Nephron progenitor cell (in vitro differentiated cells): ENCODE measurements around the gene SCN3A.

ENCODE experiments used
- DNase-seq: peaks from one replicate; pipeline ENCODE4 v3.0.0; 2021
- H3K27ac Mint-ChIP-seq: 2 replicates; pipeline ENCODE4 v1.8.0; 2021; ENCODE audit warnings: mild to moderate bottlenecking, moderate library complexity, mixed read lengths
- H3K27me3 Mint-ChIP-seq: 2 replicates; pipeline ENCODE4 v1.8.0; 2021; ENCODE audit warnings: mild to moderate bottlenecking, low read depth, mixed read lengths; ENCODE audit not compliant: poor library complexity
- H3K36me3 Mint-ChIP-seq: 2 replicates; pipeline ENCODE4 v1.8.0; 2021; ENCODE audit warnings: low read depth, mixed read lengths
- H3K4me1 Mint-ChIP-seq: 2 replicates; pipeline ENCODE4 v1.8.0; 2021; ENCODE audit warnings: mixed read lengths
- H3K4me3 Mint-ChIP-seq: 2 replicates; pipeline ENCODE4 v1.8.0; 2021; ENCODE audit warnings: mild to moderate bottlenecking, moderate library complexity, mixed read lengths
- H3K9me3 Mint-ChIP-seq: 2 replicates; pipeline ENCODE4 v1.8.0; 2021; ENCODE audit warnings: mild to moderate bottlenecking, moderate library complexity, mixed read lengths
- TF ChIP-seq, protein P1 (sequence below): fragments of 200-600 bp; sonication (generic); IDR thresholded peaks from 2 replicates; pipeline ENCODE4 v1.5.0; 2021; ENCODE audit warnings: antibody characterized with exemption

Gene SCN3A

DNA sequence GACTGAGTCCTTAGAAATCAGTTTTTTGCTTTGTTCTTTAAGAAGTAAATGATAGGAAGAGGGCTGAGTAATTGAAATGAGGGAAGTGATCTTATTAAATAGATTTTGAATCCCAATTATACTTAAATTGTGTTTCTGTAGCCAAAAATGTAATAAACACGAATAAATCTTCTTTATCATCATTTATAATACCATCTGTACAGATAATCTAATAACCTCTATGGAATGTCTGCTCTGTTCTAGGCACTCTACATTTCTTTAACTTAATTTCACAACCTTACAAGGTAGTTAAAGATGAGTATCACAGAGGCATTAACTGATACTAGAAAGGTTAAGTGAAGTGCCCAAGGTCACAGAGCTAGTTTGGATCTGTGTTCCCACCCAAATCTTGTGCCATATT lies 21.1 kb upstream of the SCN3A start:
- H3K9me3 Mint-ChIP-seq: no peaks in the 10 kb centered on the region
- TF ChIP-seq, protein P1, sequence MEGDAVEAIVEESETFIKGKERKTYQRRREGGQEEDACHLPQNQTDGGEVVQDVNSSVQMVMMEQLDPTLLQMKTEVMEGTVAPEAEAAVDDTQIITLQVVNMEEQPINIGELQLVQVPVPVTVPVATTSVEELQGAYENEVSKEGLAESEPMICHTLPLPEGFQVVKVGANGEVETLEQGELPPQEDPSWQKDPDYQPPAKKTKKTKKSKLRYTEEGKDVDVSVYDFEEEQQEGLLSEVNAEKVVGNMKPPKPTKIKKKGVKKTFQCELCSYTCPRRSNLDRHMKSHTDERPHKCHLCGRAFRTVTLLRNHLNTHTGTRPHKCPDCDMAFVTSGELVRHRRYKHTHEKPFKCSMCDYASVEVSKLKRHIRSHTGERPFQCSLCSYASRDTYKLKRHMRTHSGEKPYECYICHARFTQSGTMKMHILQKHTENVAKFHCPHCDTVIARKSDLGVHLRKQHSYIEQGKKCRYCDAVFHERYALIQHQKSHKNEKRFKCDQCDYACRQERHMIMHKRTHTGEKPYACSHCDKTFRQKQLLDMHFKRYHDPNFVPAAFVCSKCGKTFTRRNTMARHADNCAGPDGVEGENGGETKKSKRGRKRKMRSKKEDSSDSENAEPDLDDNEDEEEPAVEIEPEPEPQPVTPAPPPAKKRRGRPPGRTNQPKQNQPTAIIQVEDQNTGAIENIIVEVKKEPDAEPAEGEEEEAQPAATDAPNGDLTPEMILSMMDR: no peak
- H3K27me3 Mint-ChIP-seq: peaks cover 4% of the 10 kb centered on the region
- DNase-seq: no peak
- no peaks in the 10 kb centered on the region for H3K4me1 Mint-ChIP-seq
- H3K4me3 Mint-ChIP-seq: no peak overlapping the region
- H3K27ac Mint-ChIP-seq: no peak overlapping the region
- H3K36me3 Mint-ChIP-seq: no peaks in the 10 kb centered on the region

DNA sequence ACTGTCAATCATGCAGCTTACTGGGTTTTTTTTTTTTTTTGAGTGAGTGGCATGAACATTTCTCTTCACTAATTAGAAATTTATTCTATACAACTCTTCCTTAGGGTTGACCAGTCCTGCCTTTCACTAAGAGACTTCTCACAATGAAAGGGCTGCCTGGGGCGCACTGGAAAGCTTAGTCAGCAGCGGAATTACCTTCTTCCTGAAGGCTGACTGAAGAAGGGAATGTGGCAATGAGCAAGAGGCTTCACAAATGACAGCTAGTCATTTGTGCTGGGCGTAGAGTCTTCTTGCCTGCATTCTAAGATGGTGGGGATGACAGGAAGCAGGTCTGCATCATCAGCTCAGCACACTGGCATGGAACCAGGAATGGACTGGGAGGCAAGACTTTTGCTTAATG lies 15.6 kb upstream of the SCN3A start:
- TF ChIP-seq, protein P1: no peak
- no peak overlapping the region for H3K27ac Mint-ChIP-seq
- no peaks in the 10 kb centered on the region for H3K9me3 Mint-ChIP-seq
- H3K36me3 Mint-ChIP-seq: no peaks in the 10 kb centered on the region
- H3K4me3 Mint-ChIP-seq: no peak overlapping the region
- DNase-seq: no peak
- H3K27me3 Mint-ChIP-seq: peaks cover 4% of the 10 kb centered on the region
- H3K4me1 Mint-ChIP-seq: no peaks in the 10 kb centered on the region

DNA sequence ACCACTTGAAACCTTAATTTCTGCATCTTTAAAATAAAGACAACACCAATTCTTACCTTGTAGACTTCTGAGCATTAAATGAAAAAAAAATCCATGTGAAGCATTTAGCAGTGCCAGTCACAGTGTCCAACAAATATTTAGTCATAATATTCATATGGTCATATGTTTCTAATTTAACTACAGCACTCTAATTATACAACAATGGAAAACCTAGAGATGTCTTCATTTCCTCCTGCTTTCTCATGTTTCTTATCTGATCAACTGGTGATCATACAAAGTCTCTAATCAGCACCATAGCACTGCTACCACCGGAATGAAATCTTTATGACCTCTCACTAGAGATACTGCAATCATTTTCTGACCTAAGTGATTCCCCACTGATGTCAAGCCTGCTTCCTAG lies 10.2 kb upstream of the SCN3A start:
- Mint-ChIP-seq H3K36me3 (no peaks in the 10 kb centered on the region), H3K4me1 (no peaks in the 10 kb centered on the region), H3K9me3 (no peaks in the 10 kb centered on the region), H3K27ac (no peak overlapping the region), H3K4me3 (no peak overlapping the region), H3K27me3 (peaks cover 3% of the 10 kb centered on the region)
- TF ChIP-seq, protein P1: no peak
- no peak for DNase-seq

DNA sequence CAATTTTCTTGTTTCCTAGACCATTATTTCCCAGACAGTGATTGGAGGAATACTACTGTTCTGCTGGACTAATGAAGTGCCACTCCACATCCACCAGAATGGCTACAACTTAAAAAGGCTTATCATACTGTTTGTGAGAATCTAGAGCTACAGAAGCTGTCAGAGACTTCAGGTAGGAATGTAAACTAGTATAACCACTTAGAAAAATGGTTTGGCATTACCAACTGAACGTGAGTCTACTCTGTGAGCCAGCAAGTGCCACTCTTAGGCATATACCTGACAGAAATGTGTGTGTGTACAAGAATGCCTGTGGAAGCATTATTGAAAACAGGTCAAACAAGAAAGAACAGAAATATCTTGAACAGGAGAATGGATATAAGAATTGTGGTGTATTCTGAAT lies 4.2 kb upstream of the SCN3A start:
- H3K27me3 Mint-ChIP-seq: peaks cover 8% of the 10 kb centered on the region
- DNase-seq: no peak
- H3K36me3 Mint-ChIP-seq: no peaks in the 10 kb centered on the region
- TF ChIP-seq, protein P1: no peak
- no peak overlapping the region for H3K4me3 Mint-ChIP-seq
- peaks cover 4% of the 10 kb centered on the region for H3K9me3 Mint-ChIP-seq
- no peak overlapping the region for H3K27ac Mint-ChIP-seq
- peaks cover 5% of the 10 kb centered on the region for H3K4me1 Mint-ChIP-seq

DNA sequence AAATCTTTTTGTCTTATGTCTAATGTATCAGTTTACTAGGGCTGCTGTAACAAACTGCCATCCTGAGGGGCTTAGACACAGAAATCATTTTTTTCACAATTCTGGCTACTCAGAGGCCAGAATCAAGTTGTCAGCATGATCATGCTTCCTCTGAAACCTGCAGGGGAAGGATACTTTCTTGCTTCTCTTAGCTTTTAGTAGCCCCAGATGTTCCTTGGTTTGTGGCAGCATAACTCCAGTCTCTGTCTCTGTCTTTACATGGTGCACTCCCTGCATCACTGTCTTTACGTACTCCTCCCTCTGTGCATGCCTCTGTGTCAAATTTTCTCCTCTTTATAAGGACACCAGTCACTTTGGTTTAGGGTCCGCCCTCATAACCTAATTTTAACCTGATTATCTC lies 2.0 kb upstream of the SCN3A start:
- peaks cover 5% of the 10 kb centered on the region for H3K4me1 Mint-ChIP-seq
- no peak for DNase-seq
- TF ChIP-seq, protein P1: no peak

DNA sequence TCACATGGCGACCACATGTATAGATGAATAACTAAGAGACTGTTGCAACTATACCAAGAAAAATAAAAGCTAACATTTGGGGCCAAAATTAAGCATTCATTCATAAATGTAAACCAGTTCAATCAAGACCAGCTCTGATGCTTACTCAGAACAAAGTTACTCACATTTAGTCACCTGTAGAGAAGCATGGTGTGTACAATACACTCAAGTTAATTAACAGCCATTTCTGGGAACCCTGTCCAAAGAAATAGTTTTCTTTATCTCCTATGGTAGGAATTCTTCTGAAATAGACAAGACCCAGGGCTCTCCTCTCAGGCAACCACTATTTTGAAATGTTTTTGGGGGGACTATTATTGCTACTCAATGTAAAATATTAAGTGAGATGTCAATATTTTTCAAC lies 1.6 kb downstream of the SCN3A start:
- Mint-ChIP-seq H3K27ac (no peak overlapping the region), H3K36me3 (no peaks in the 10 kb centered on the region), H3K4me1 (peaks cover 5% of the 10 kb centered on the region), H3K27me3 (peaks cover 5% of the 10 kb centered on the region), H3K9me3 (peaks cover 4% of the 10 kb centered on the region), H3K4me3 (no peak overlapping the region)
- TF ChIP-seq, protein P1: no peak
- DNase-seq: no peak

More for the DNA sequence above, 2.0 kb upstream of the SCN3A start:
- no peaks in the 10 kb centered on the region for H3K36me3 Mint-ChIP-seq
- H3K9me3 Mint-ChIP-seq: peaks cover 4% of the 10 kb centered on the region
- H3K4me3 Mint-ChIP-seq: no peak overlapping the region
- no peak overlapping the region for H3K27ac Mint-ChIP-seq
- H3K27me3 Mint-ChIP-seq: peaks cover 5% of the 10 kb centered on the region
